Activated CD8-positive, alpha-beta T cell treated with anti-CD3 and anti-CD28 coated beads for 36 hours (primary cell): ENCODE results near the gene LPP. TPM values are rescaled to one million over a fixed set of nuclear protein-coding genes. Genes with fewer than 3 reads are reported as not detected.

Source experiments
- ATAC-seq: fragments of 200-7000 bp; cut with Tn5 transposase; one replicate; pipeline ENCODE4 v1.10.0; 2021; ENCODE audit warnings: mild to moderate bottlenecking, moderate library complexity
- CTCF ChIA-PET: fragments of 350-600 bp; sonication (Branson Sonifier 250); formaldehyde crosslinking; loops from one replicate; lab custom pipeline; 2021; ENCODE audit warnings: antibody characterized with exemption; lab: Charles Lee
- POLR2A ChIA-PET: fragments of 350-600 bp; sonication (Branson Sonifier 250); formaldehyde crosslinking; loops from one replicate; lab custom pipeline; 2021; ENCODE audit warnings: antibody characterized with exemption; lab: Charles Lee
- DNase-seq: peaks from one replicate; pipeline ENCODE4 v3.0.0-alpha.2; 2020
- H3K27ac Mint-ChIP-seq: one replicate; pipeline ENCODE4 v1.8.0; 2021; ENCODE audit warnings: mild to moderate bottlenecking, mixed read lengths
- H3K27me3 Mint-ChIP-seq: one replicate; pipeline ENCODE4 v1.8.0; 2021; ENCODE audit warnings: mixed read lengths
- H3K36me3 Mint-ChIP-seq: one replicate; pipeline ENCODE4 v1.8.0; 2021; ENCODE audit warnings: low read depth, mixed read lengths
- H3K4me1 Mint-ChIP-seq: one replicate; pipeline ENCODE4 v1.8.0; 2021; ENCODE audit warnings: low read depth, mixed read lengths
- H3K4me3 Mint-ChIP-seq: one replicate; pipeline ENCODE4 v1.8.0; 2021; ENCODE audit warnings: mild to moderate bottlenecking, moderate library complexity, mixed read lengths
- H3K9me3 Mint-ChIP-seq: one replicate; pipeline ENCODE4 v1.8.0; 2021; ENCODE audit warnings: mixed read lengths
- intact Hi-C: fragments of 100-400 bp; cut with micrococcal nuclease; formaldehyde crosslinking; loops from one replicate; pipeline ENCODE4 v1.10.0; 2022
- total RNA-seq, 2 experiments: library from RNA; stranded (reverse); gene quantifications; one replicate each; pipeline ENCODE4 v1.2.3, GENCODE V29; 2021
- TF ChIP-seq, protein P1 (sequence below): fragments of 200-600 bp; IDR thresholded peaks from one replicate; pipeline ENCODE4 v1.8.0; 2022; ENCODE audit warnings: antibody characterized with exemption, mild to moderate bottlenecking

The LPP gene
- total RNA-seq, 2 experiments from 2014 or later: 16.4 to 22.6 TPM

DNA sequence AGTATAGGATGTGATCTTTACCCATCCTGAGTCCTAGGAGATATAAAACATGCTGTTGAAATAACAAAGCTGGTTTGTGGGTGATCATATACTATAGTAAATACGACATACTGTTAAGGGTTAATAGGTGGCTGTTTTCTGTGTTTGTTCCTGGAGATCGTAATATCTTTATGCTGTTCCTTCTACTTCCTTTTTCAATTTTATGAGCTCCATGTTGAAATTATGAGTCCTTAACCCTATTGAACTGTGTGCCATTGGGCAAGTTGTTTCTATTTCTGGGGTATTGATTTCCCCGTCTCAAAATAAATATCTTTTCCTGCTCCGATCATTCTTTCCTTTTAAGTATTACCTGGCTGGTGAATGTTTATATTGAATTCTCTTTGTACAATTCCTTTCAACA lies 115.1 kb downstream of the LPP start:
- TF ChIP-seq, protein P1, sequence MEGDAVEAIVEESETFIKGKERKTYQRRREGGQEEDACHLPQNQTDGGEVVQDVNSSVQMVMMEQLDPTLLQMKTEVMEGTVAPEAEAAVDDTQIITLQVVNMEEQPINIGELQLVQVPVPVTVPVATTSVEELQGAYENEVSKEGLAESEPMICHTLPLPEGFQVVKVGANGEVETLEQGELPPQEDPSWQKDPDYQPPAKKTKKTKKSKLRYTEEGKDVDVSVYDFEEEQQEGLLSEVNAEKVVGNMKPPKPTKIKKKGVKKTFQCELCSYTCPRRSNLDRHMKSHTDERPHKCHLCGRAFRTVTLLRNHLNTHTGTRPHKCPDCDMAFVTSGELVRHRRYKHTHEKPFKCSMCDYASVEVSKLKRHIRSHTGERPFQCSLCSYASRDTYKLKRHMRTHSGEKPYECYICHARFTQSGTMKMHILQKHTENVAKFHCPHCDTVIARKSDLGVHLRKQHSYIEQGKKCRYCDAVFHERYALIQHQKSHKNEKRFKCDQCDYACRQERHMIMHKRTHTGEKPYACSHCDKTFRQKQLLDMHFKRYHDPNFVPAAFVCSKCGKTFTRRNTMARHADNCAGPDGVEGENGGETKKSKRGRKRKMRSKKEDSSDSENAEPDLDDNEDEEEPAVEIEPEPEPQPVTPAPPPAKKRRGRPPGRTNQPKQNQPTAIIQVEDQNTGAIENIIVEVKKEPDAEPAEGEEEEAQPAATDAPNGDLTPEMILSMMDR: no peak
- H3K4me1 Mint-ChIP-seq: peaks cover 14% of the 10 kb centered on the region
- CTCF ChIA-PET: interaction anchor here (1.0 kb wide), 1 partner anchor 34 kb away, joined by 3 read pairs; no protein-coding TSS in a partner anchor

DNA sequence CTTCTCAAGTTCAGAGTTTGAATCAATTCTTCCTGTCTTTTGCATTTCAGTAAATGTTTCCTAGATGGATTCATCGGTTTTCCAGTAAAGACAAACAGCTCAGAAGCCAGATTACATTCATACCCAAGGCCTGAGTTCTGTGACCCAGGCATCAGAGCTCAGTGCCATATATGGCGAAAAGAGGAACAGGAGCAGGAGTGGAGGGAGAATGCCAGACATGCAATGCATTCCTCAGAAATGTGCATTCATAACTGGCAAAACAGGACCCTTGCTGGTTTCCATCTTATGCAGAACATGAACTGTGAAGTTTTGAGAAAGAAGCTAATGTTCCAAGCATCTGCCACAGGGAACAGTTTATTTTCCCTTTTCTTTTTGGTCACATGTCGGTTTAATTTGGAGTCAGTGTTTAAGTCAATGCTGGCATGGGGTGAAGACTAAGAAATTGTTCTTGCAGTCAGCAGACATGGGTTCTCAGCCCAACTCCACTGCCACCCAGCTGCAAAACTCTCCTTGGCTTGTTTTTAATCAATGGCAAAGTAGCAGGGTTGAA lies 116.5 kb downstream of the LPP start:
- ChIA-PET CTCF (interaction anchor here (0.7 to 1.2 kb wide), 3 partner anchors 9 to 53 kb away, joined by 3 to 6 read pairs (median 3); no protein-coding TSS in a partner anchor), POLR2A (interaction anchor here (1.0 kb wide), 1 partner anchor 10 kb away, joined by 3 read pairs; no protein-coding TSS in a partner anchor)
- Mint-ChIP-seq H3K9me3 (no peaks in the 10 kb centered on the region), H3K27ac (no peak overlapping the region), H3K27me3 (no peaks in the 10 kb centered on the region), H3K4me1 (peaks cover 14% of the 10 kb centered on the region), H3K36me3 (peaks cover 9% of the 10 kb centered on the region), H3K4me3 (no peak overlapping the region)
- TF ChIP-seq, protein P1: no peak
- intact Hi-C loops: no loop called here
- ATAC-seq (no peak), DNase-seq (no peak)

More for the DNA sequence above, 115.1 kb downstream of the LPP start:
- intact Hi-C loops: no loop called here
- Mint-ChIP-seq H3K4me3 (no peak overlapping the region), H3K27ac (no peak overlapping the region), H3K36me3 (peaks cover 9% of the 10 kb centered on the region), H3K27me3 (no peaks in the 10 kb centered on the region), H3K9me3 (no peaks in the 10 kb centered on the region)
- ATAC-seq (no peak), DNase-seq (no peak)
- POLR2A ChIA-PET: interaction anchor here (0.5 to 1.1 kb wide), 2 partner anchors 15 to 387 kb away, joined by 3 to 4 read pairs; no protein-coding TSS in a partner anchor

DNA sequence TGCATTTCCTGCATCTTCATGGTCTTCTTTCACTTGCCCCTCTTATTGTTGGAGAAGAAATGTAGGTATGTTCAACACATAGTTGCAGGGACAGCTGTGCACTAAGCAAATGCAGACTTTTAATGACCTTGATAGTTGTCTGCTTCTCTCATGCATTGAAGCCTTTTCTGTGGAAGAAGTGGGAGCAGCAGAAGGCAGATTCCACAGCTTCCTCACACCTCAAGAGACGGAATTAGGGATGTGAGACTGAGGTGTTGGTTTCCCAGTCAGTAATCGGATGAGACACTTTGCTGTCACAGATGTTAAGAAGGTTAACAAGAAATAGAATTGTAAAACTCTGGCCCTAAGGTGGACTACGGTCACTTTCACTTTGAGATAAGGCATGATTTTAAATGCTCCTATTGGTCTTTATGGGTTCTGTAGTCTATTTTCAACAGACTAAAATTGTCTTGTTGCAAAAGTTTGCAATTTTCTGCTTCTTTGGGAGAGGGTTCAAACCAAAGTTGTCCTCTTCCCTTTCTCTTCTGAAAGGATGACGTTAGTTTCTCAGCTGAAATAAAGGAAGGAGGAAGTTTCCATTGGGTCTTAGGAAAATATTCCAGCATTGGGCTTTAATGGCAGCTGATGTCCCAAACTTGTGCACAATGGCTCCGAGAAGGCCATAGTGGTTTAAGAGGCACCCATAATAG lies 117.4 kb downstream of the LPP start:
- Mint-ChIP-seq H3K9me3 (no peaks in the 10 kb centered on the region), H3K4me3 (no peak overlapping the region), H3K27me3 (no peaks in the 10 kb centered on the region), H3K36me3 (peaks cover 9% of the 10 kb centered on the region), H3K27ac (no peak overlapping the region), H3K4me1 (peaks cover 14% of the 10 kb centered on the region)
- DNase-seq (no peak), ATAC-seq (no peak)
- POLR2A ChIA-PET: interaction anchor here (1.0 kb wide), 1 partner anchor 10 kb away, joined by 3 read pairs; no protein-coding TSS in a partner anchor
- CTCF ChIA-PET: interaction anchor here (1.2 kb wide), 2 partner anchors 10 to 11 kb away, joined by 3 to 6 read pairs; no protein-coding TSS in a partner anchor
- TF ChIP-seq, protein P1: no peak
- intact Hi-C loops: no loop called here

DNA sequence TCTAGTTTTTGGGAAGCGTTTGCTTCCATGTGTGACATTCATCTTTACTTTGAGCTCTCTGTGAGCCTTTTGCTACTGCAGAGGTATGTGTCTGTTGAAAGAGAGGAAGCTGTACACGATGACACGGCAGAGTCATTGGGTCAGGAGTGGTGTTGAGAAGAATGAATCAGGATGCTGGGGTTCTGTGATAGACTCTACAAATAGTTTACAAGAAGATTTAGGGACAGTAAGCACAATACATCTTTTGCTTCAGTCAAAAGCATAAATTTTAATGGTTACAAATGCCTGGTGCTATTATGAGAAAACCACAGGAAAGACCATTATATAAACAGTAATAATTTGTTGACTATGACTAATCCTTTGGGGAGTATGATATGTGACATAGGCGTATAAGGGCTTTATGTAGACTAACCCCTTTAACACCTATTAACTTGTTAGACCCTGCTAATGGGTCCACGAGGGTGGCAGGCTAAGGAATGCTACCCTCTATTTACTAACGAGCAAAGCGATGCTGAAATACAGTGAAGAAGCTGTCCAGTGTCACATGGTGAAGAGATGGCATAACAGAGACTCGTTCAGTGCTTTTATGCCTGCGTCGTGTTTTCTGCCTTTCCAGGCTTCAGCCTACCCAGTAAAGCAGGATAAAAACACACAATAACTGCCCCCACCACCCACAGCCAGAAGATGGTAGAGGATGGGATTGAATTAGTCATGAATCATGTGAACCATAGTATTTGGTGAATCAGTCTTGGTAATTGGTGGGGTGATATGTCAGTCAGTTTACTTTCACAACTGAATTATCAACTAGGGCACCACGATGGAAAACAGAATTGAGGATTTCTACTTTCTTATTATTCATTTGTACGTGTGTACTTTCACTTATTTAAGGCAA lies 118.8 kb downstream of the LPP start:
- no peaks in the 10 kb centered on the region for H3K27me3 Mint-ChIP-seq
- TF ChIP-seq, protein P1: no peak
- no peak for DNase-seq
- peak; percentile 68 for ATAC-seq
- no peak overlapping the region for H3K4me3 Mint-ChIP-seq
- H3K9me3 Mint-ChIP-seq: no peaks in the 10 kb centered on the region
- H3K36me3 Mint-ChIP-seq: peaks cover 9% of the 10 kb centered on the region
- ChIA-PET CTCF (interaction anchor here (0.8 kb wide), 1 partner anchor 476 kb away, joined by 3 read pairs; no protein-coding TSS in a partner anchor), POLR2A (interaction anchor here (1.0 kb wide), 1 partner anchor 9 kb away, joined by 4 read pairs; no protein-coding TSS in a partner anchor)
- H3K4me1 Mint-ChIP-seq: peaks cover 14% of the 10 kb centered on the region
- intact Hi-C loops: no loop called here
- H3K27ac Mint-ChIP-seq: no peak overlapping the region
